GM20000 (cell line): ENCODE measurements around the gene APOM.

ENCODE experiments used
- DNase-seq: peaks from one replicate; pipeline ENCODE4 v3.0.0; 2012; ENCODE audit warnings: low spot score
- CTCF ChIP-seq: IDR thresholded peaks from 2 replicates; pipeline ENCODE4 v1.5.1; 2012; ENCODE audit warnings: mild to moderate bottlenecking, control low read depth; ENCODE audit errors: extremely low read depth, missing control alignments

Gene APOM

DNA sequence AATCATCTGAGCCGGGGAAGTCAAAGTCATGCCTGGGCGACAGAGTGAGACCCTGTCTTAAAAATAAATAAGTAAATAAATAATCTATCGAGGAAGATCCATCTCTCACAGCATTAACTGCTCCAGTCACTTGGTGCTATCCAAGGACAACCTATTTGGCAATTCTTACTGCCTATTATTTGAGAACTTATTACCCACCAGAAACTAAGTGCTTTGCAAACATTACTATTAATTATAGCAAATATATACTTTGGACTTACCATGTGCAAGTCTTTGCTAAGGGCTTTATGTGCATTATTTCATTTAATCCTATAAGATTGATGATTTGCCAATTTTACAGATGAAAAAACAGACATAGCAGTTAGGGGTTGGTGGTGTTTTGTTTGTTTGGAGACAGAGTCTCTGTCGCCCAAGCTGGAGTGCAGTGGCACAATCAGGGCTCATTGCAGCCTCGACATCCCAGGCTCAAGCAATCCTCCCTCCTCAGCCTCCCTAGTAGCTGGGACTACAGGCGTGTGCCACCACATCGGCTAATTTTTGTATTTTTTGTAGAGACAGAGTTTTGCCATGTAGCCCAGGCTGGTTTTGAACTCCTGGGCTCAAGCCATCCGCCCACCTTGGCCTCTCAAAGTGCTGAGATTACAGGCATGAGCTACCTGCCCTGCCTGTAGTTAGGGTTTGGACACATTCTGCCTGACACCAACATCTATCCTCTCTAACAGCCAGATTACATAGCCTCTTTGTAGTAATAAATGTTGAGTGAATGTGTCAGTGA is 933 bp upstream of the APOM start:
- TF ChIP-seq CTCF = no peak
- DNase-seq = no peak

DNA sequence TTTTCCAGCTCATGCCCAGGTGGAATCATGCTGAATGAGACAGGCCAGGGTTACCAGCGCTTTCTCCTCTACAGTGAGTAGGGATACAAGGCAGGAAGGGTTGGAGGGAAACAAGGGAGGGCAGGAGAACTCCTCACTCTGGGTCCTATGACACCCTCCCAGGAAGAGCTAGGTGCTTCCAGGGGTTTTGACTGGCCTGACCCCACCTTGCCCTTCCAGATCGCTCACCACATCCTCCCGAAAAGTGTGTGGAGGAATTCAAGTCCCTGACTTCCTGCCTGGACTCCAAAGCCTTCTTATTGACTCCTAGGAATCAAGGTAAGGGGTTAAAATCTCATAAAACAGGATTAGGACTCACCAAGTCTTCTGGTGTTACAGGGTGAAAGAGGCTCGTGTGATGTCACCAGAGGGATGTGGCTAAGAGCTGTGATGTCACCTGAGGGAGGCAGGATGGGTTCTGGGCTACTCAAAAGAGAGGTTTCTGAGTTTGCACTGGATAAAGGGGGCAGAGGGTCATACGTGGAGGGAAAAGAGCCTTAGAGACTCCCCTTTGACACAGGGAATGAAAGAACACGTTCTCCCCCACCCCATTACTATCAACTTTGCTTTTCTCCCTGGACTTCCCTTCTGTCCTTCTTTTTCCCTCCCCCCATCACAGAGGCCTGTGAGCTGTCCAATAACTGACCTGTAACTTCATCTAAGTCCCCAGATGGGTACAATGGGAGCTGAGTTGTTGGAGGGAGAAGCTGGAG is 1.9 kb downstream of the APOM start:
- DNase-seq = no peak
- TF ChIP-seq CTCF = no peak

- TF ChIP-seq CTCF = no peak
- no peak for DNase-seq
Observed at GRCh38 chr6:31658158-31658688, 2.5 kb downstream of the APOM start.

GRCh38 chr6:31658983-31659648 is 3.4 kb downstream of the APOM start:
- DNase-seq = no peak
- TF ChIP-seq CTCF = no peak

DNA sequence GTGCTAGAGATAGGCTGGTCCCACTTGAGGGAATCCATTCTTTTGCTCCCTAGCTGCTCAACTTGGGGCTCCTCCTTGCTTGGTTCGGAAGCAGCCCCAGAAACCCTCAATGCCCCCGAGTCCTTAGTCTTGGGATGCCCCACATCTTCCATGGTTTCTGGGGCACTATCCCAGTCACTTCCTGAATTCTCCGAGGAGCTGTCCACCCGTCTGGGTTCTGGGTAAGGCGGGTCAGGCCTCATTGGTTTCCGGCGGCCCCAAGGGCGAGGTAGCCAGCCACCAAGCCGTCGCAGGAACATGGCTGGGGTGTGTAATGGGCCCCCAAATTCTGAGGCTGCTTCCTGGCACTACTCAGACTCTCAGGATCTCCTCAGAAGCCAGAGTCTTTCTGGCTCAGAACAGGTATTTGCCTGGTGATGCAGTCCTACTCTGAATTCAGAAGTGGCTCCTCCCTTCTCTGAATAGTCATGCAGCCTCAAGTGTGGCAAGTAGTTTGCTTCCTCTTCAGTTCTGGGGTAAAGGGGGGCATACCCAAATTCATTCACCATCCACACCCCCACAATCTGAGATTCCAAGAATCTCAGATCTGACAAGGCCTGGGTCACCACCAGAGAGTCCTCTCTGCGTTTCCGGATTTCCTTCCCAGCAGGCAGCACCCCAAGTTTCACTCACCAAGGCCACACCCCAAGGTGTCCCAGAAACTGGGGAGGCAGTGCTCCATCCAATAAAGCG is 4.1 kb downstream of the APOM start:
- TF ChIP-seq CTCF = no peak
- DNase-seq = peak; percentile 41

DNA sequence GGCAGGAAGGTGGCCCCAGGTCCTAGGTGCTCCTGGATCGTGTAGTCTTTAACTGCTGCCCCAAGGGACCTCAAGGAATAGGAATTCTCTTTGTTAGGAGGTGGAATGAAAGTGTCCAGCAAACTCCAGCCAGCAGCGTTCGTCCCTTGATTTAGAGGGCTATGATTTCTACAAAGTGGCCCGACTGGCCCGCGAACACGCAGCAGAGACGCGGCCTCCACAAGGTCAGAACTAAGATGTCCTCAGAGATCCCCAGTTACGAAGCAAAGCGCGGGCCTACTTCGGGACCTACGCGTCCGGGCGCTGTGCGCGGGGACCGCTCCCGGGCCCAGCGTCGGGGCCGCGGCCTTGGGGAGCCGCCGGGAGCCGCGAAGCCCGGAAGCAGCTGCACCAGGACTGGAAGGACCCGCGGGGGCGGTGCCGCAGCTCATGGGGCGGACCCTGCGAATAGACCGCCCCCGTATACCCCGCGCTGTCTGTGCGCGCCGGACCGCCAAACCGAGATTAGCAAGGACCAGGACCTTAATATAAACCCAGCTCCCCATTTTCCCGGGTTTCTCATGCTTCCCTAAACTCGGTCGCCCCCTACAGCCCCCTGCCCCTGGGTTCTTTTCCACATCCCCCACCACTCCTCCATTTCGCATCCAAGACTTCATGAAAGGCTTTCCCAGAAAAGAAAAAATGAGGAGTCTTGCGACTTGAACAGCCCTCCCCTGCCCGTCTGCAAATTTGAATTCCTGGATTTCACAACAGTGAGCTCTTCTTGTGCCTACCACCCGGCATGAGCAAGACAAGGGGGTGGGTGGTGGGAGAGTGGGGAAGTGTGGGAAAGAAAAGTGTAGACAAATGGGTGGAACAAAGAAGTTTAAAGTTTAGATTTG is 4.9 kb downstream of the APOM start, which contains the start of gene C6orf47:
C6orf47 (minus strand) TSS at position 398 of the 881 bp plus-strand sequence. CDS start 831 bp downstream, outside the sequence.
- peak; percentile 88 for DNase-seq
- TF ChIP-seq CTCF = no peak
